ENCODE data around the gene ARL8A. TPM values are rescaled to one million over a fixed set of nuclear protein-coding genes. Genes with fewer than 3 reads are reported as not detected.

The ARL8A gene
- total and polyA plus RNA-seq, 2 of the 4 experiments (the other 2 are of a cell fraction), result 18.1 to 30.7 TPM

DNA sequence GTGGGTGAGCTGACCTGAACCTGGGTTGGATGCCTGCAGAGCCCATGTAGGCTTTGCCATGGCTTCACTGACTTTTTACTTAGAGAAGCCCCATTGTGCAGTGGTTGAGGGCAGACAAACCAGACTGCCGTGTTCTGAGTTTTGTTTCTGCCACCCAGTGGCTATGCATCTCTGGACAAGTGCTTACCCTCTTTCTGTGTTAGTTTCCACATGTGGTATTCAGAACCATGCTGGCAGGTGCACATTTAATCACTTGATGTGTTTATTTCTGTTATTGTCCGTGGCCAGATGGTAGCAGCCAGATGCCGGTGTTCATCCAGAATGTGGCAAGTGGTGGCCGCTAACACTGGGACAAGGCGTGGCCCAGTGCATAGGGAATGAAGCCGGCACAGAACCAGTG, 26.2 kb upstream of the ARL8A start:
- ChIA-PET CTCF (no interaction called here), POLR2A (ENCODE audit: unreplicated experiment) (no interaction called here)
- Histone ChIP-seq H2BK120ac (ENCODE audit: low read depth, low read length) (no peak overlapping the region), H3K4me1 (ENCODE audit: control insufficient read depth, insufficient read depth, low read length) (no peaks in the 10 kb centered on the region), H4K20me1 (ENCODE audit: insufficient read depth, low read length) (no peaks in the 10 kb centered on the region), H3K9ac (ENCODE audit: low read depth, low read length) (no peak overlapping the region), H3K27ac (ENCODE audit: insufficient read depth, low read length) (no peak overlapping the region), H3K4me3 (ENCODE audit: insufficient read depth, low read depth, low read length) (no peak overlapping the region), H2BK20ac (ENCODE audit: low read depth, low read length) (no peak overlapping the region), H3K4me2 (ENCODE audit: low read depth, low read length) (no peak overlapping the region), H4K91ac (ENCODE audit: insufficient read depth, low read depth, low read length) (no peak overlapping the region), H3K9me1 (ENCODE audit: insufficient read depth, low read length) (no peaks in the 10 kb centered on the region), H4K8ac (ENCODE audit: low read depth in 2 of 2, low read length in 2 of 2) (no peak overlapping the region), H4K5ac (ENCODE audit: low read depth, low read length) (no peak overlapping the region), H2AFZ (replicated peaks; ENCODE audit: low read length, poor library complexity) (no peak overlapping the region), H3K27me3 (ENCODE audit: control insufficient read depth, insufficient read depth, low read length) (peaks cover 32% of the 10 kb centered on the region), H3K79me1 (ENCODE audit: low read depth in 1 of 2, low read length in 2 of 2) (no peaks in the 10 kb centered on the region), H3K14ac (replicated peaks; ENCODE audit: low read depth, low read length) (no peak overlapping the region), H3K18ac (ENCODE audit: low read depth, low read length) (no peak overlapping the region), H3K36me3 (ENCODE audit: control insufficient read depth, insufficient read depth, low read length) (no peaks in the 10 kb centered on the region), H2AK5ac (ENCODE audit: low read depth, low read length) (no peak overlapping the region), H2BK15ac (ENCODE audit: low read depth, low read length) (no peak overlapping the region), H2BK5ac (ENCODE audit: low read depth, low read length, poor library complexity, severe bottlenecking) (no peak overlapping the region), H3K4ac (ENCODE audit: low read depth, low read length) (no peak overlapping the region), H3K23ac (ENCODE audit: low read depth, low read length) (no peak overlapping the region), H2AK9ac (replicated peaks; ENCODE audit: low read depth, low read length, poor library complexity) (no peak overlapping the region), H3K56ac (ENCODE audit: extremely low read depth, insufficient read depth, low read length) (no peak overlapping the region), H3K9me3 (ENCODE audit: control insufficient read depth, insufficient read depth, low read length) (no peaks in the 10 kb centered on the region)
- DNase-seq (no peak), ATAC-seq (ENCODE audit: low read depth) (no peak)
- 81% methylated on average over 3 of the region's 6 CpGs; no CpG with 5 or more reads in 1 of the 2 experiments for WGBS, 2 experiments (ENCODE audit: extremely low coverage in 2 of 2, insufficient read length in 1 of 2)
- BruUV-seq (replicated peaks), result no TSS peak
- intact Hi-C loops (cut with micrococcal nuclease) (no loop called here), dilution Hi-C loops (cut with HindIII; ENCODE audit: low sequenced_read_pairs, unreplicated experiment) (no loop called here), in situ Hi-C loops (cut with MboI; ENCODE audit: low sequenced_read_pairs) (no loop called here)
- TF ChIP-seq RCOR1 (IDR thresholded peaks at IDR 0.05; ENCODE audit: insufficient replicate concordance, low read length), result no peak

All from IMR-90 (cell line).